Measurements from ENCODE around the gene TMEM120B.

DNA sequence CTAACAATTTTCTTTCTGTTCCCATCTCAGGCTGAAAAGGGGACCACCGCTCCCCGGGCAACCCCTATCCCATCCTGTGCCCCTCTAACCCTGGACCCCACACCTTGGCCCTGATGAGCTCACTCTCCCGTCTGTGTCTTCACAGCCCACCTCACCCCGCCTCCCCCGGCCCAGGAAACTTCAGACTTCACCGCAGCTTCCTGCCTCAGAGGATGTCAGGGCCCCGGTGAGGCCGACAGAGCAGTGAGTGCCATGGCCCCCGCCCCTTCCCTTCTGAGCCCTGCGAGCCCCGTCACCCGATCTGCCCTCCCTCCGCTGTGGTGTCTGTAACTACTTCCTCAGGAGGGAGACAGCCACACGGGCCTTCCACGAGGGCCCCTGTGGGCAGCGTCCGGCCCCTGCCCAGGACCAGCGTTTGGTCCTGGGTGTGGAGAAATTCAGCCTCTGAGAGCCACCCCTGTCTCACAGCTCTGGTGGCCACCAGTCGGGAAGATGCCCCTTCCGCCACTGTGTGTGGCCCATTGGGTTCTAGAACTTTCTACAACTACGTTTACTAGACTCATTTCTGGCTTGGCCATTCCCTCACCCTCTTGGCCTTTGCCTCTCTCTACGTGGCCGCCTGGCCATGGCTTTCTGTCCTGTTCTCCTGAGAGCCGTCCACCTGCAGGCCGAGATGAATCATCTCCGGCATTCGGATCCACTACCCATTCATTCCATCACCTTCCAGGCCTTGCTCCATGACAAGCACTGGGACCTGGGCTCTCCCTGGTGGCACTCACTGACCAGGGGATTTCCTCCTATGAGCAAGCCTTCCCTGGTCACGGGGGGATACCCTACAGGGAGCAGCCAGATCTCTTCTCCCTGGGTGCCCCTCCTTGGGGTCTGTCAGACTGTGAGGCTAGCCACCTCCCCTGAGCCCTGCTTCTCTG is 77.5 kb downstream of the TMEM120B start:
- TF ChIP-seq, protein P1, sequence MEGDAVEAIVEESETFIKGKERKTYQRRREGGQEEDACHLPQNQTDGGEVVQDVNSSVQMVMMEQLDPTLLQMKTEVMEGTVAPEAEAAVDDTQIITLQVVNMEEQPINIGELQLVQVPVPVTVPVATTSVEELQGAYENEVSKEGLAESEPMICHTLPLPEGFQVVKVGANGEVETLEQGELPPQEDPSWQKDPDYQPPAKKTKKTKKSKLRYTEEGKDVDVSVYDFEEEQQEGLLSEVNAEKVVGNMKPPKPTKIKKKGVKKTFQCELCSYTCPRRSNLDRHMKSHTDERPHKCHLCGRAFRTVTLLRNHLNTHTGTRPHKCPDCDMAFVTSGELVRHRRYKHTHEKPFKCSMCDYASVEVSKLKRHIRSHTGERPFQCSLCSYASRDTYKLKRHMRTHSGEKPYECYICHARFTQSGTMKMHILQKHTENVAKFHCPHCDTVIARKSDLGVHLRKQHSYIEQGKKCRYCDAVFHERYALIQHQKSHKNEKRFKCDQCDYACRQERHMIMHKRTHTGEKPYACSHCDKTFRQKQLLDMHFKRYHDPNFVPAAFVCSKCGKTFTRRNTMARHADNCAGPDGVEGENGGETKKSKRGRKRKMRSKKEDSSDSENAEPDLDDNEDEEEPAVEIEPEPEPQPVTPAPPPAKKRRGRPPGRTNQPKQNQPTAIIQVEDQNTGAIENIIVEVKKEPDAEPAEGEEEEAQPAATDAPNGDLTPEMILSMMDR (IDR thresholded peaks at IDR 0.05): no peak
- peak; percentile 29 to 30 for TF ChIP-seq POLR2A (IDR thresholded peaks at IDR 0.05)

Data from Peyer's patch (tissue), 4 donors.